HepG2 (cell line): ENCODE data around the gene BPIFB2. TPM values are rescaled to one million over a fixed set of nuclear protein-coding genes. Genes with fewer than 3 reads are reported as not detected.

Experiments
- AHDC1 ChIP-seq: sonication (generic); formaldehyde crosslinking; IDR thresholded peaks from 2 replicates; pipeline ENCODE4 v1.5.1; 2020; ENCODE audit warnings: mild to moderate bottlenecking, missing genetic modification reagents, borderline replicate concordance
- E2F2 ChIP-seq: sonication (generic); formaldehyde crosslinking; IDR thresholded peaks from 2 replicates; pipeline ENCODE4 v1.4.0; 2020; ENCODE audit warnings: missing genetic modification reagents, borderline replicate concordance
- HMG20B ChIP-seq: conservative IDR thresholded peaks from 2 replicates; pipeline ENCODE4 v1.6.1; 2016; ENCODE audit warnings: missing genetic modification reagents, missing compliant biosample characterization
- IKZF1 ChIP-seq: fragments of 450-650 bp; IDR thresholded peaks from 2 replicates; pipeline ENCODE4 v1.7.1; 2016
- REPIN1 ChIP-seq: sonication (generic); formaldehyde crosslinking; IDR thresholded peaks from 2 replicates; pipeline ENCODE4 v1.8.0; 2022; ENCODE audit warnings: missing genetic modification reagents, low read depth, mild to moderate bottlenecking, borderline replicate concordance
- THAP9 ChIP-seq: sonication (generic); formaldehyde crosslinking; IDR thresholded peaks from 2 replicates; pipeline ENCODE4; 2020; ENCODE audit warnings: missing genetic modification reagents, mild to moderate bottlenecking, borderline replicate concordance
- ZBTB7A ChIP-seq: sonication (generic); formaldehyde crosslinking; IDR thresholded peaks from 2 replicates; pipeline ENCODE4 v1.8.0; 2022; ENCODE audit warnings: mild to moderate bottlenecking, missing genetic modification reagents
- ZNF17 ChIP-seq: sonication (generic); formaldehyde crosslinking; IDR thresholded peaks from 2 replicates; pipeline ENCODE4 v1.5.0; 2020; ENCODE audit warnings: mild to moderate bottlenecking, missing genetic modification reagents
- ZNF510 ChIP-seq: sonication (generic); formaldehyde crosslinking; IDR thresholded peaks from 2 replicates; pipeline ENCODE4 v1.4.0; 2020; ENCODE audit warnings: low read depth, mild to moderate bottlenecking, missing genetic modification reagents
- ZNF674 ChIP-seq: sonication (generic); formaldehyde crosslinking; IDR thresholded peaks from 2 replicates; pipeline ENCODE4 v1.5.0; 2020; ENCODE audit warnings: low read depth, mild to moderate bottlenecking, missing genetic modification reagents
- ZNF772 ChIP-seq: sonication (generic); formaldehyde crosslinking; IDR thresholded peaks from 2 replicates; pipeline ENCODE4 v1.5.0; 2020; ENCODE audit warnings: mild to moderate bottlenecking, missing genetic modification reagents
- ZNF773 ChIP-seq: sonication (generic); formaldehyde crosslinking; IDR thresholded peaks from 2 replicates; pipeline ENCODE4 v1.4.0; 2020; ENCODE audit warnings: missing genetic modification reagents, borderline replicate concordance
- ZNF775 ChIP-seq: sonication (generic); formaldehyde crosslinking; IDR thresholded peaks from 2 replicates; pipeline ENCODE4 v1.4.0; 2020; ENCODE audit warnings: missing genetic modification reagents, mild to moderate bottlenecking, moderate library complexity, borderline replicate concordance
- ZSCAN20 ChIP-seq: sonication (generic); formaldehyde crosslinking; IDR thresholded peaks from 2 replicates; pipeline ENCODE4 v1.4.0; 2020; ENCODE audit warnings: missing genetic modification reagents, mild to moderate bottlenecking, borderline replicate concordance
- ZSCAN25 ChIP-seq: sonication (generic); formaldehyde crosslinking; IDR thresholded peaks from 2 replicates; pipeline ENCODE4 v1.8.0; 2022; ENCODE audit warnings: mild to moderate bottlenecking, missing genetic modification reagents
- polyA plus RNA-seq, 8 experiments: library from polyadenylated mRNA; depleted of rRNA in 3 of 8; stranded (reverse) in 7 of 8; unstranded in 1 of 8; fragments of >200 nt; fragmentation: Illumina TruSeq in 4 of 8; extraction: Trizol in 4 of 8; gene quantifications; 2 replicates each; pipeline versions ENCODE4 v1.2.1 to v1.2.3, GENCODE V29; 2011 to 2016; ENCODE audit warnings: low read depth in 4 of 8, missing spikeins in 1 of 8, mixed read lengths in 1 of 8; ENCODE audit not compliant: insufficient read depth in 1 of 8
- total RNA-seq, 5 experiments: library from RNA; depleted of rRNA; stranded (reverse); fragments of >200 nt; fragmentation: Illumina TruSeq; extraction: Trizol; gene quantifications; 2 replicates each; pipeline ENCODE4 v1.2.3, GENCODE V29; 2016; ENCODE audit warnings: low read depth in 1 of 5
- TF ChIP-seq, protein P1 (sequence below): sonication (generic); formaldehyde crosslinking; IDR thresholded peaks from 2 replicates; pipeline ENCODE4 v1.4.0; 2020; ENCODE audit warnings: mild to moderate bottlenecking, missing genetic modification reagents

The BPIFB2 gene
- total and polyA plus RNA-seq, 2 of the 13 experiments (the other 11 are each of a cell fraction or from before 2014, with no cell fraction given): 54.5 to 902 TPM

- TF ChIP-seq IKZF1 (no peak), ZNF17 (CRISPR knock-in tag) (no peak), ZNF674 (CRISPR knock-in tag) (no peak), THAP9 (CRISPR knock-in tag) (no peak; the same call in none of the 2 replicates), ZNF772 (CRISPR knock-in tag) (peak; percentile 98), ZSCAN25 (CRISPR knock-in tag) (no peak; the same call in none of the 2 replicates), ZNF775 (no peak), ZSCAN20 (CRISPR knock-in tag) (0 out of 2 replicates have a peak, but pooled peaks have one; percentile 25), ZNF510 (CRISPR knock-in tag) (0 out of 2 replicates have a peak, but pooled peaks have one; percentile 87), ZBTB7A (CRISPR knock-in tag) (peak; percentile 94), E2F2 (0 out of 2 replicates have a peak, but pooled peaks have one; percentile 12), REPIN1 (peak; percentile 65; the same call in 1 of the 2 replicates), ZNF773 (CRISPR knock-in tag) (no peak), AHDC1 (CRISPR knock-in tag) (peak; percentile 95; the same call in 1 of the 2 replicates), HMG20B (CRISPR knock-in tag) (peak; percentile 92)
- TF ChIP-seq, protein P1, sequence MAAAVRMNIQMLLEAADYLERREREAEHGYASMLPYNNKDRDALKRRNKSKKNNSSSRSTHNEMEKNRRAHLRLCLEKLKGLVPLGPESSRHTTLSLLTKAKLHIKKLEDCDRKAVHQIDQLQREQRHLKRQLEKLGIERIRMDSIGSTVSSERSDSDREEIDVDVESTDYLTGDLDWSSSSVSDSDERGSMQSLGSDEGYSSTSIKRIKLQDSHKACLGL: 0 out of 2 replicates have a peak, but pooled peaks have one; percentile 52
Measured at GRCh38 chr20:33005908-33006775, 1.4 kb upstream of the BPIFB2 start (continued).
